OCI-LY7 (cell line): Measurements from ENCODE around the gene OTUD6A.

Experiments
- EZH2phosphoT487 ChIP-seq: fragments of 200-600 bp; sonication (generic); IDR thresholded peaks from 2 replicates; pipeline ENCODE4 v1.6.1; 2018; ENCODE audit warnings: low read depth, borderline replicate concordance, mild to moderate bottlenecking, mixed run types, antibody characterized with exemption, low read length, moderate library complexity, mixed read lengths
- TF ChIP-seq, protein P1 (sequence below): fragments of 200-600 bp; sonication (generic); conservative IDR thresholded peaks from 2 replicates; pipeline ENCODE4 v1.5.1; 2014; ENCODE audit warnings: mild to moderate bottlenecking, antibody characterized with exemption, low read length, moderate library complexity, mixed read lengths

DNA sequence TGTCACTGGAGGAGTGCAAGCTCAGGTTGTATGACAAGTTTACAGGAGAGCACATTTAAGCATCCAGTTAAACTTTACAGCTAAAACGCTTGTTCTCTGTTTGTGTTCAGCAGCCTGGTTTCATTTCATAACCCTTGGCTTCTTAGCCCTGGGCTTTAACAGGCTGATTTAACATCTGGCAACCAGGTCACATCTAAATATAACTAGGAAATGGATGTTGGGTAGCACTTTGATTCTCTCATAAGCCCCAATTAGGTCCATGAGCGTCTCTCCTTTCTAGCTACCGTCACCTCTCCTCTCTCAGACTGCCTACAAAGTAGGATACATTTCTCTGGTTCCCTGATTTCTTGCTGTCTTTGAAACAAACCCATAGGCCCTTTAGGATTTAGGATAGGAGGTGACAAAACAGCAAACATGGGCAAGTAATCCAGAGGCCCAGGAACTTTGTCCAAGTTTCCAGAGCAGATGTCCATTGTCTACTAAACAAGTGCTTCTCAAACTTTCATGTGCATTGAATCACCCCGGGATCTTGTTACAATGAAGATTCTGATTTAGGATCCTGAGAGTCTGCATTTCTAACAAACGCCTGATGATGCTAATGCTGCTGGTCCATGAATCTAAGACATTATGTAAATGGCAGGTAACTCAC, 22.5 kb downstream of the OTUD6A start:
- TF ChIP-seq, protein P1, sequence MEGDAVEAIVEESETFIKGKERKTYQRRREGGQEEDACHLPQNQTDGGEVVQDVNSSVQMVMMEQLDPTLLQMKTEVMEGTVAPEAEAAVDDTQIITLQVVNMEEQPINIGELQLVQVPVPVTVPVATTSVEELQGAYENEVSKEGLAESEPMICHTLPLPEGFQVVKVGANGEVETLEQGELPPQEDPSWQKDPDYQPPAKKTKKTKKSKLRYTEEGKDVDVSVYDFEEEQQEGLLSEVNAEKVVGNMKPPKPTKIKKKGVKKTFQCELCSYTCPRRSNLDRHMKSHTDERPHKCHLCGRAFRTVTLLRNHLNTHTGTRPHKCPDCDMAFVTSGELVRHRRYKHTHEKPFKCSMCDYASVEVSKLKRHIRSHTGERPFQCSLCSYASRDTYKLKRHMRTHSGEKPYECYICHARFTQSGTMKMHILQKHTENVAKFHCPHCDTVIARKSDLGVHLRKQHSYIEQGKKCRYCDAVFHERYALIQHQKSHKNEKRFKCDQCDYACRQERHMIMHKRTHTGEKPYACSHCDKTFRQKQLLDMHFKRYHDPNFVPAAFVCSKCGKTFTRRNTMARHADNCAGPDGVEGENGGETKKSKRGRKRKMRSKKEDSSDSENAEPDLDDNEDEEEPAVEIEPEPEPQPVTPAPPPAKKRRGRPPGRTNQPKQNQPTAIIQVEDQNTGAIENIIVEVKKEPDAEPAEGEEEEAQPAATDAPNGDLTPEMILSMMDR: no peak
- TF ChIP-seq EZH2phosphoT487: no peak
